Right kidney (tissue), 1 donor: ENCODE results near the gene POFUT2.

Source experiments
- DNase-seq: peaks from one replicate; pipeline ENCODE4 v3.0.0-alpha.2; 2016

Gene POFUT2

DNA sequence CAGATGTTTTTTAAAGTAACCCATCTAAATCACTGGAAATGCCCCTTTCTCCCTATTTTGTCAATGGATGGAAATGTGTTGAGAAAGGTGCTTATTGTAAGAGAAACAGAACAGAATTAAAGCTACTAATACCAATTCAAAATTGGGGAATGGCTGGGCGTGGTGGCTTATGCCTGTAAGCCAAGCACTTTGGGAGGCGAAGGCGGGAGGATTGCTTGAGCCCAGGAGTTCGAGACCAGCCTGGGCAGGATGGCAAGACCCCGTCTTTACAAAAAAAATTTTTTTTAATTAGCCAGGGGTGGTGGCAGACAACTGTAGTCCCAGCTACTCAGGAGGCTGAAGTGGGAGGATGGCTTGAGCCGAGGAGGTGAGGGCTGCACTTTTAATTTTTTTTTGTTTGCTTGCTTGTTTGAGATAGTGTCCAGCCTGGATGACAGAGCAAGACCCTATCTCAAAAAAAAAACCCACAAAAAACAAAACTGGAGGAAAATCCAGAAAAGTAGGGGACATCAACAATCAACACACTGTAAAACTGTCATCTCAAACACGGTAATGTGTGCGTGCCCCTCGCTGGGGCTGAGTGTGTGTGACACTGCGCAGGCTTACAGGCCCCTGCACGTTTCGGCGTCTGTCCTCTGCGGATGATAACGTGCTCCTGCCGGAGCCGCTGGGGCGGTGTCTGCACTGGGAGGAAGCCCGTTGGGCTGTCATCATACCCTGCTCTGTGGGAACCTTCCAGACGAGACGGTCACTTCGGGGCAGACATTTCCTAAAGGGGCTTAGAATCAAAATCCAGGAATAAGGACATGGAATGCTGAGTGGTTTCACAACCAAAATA is 11.6 kb upstream of the POFUT2 start:
- DNase-seq, result no peak

- DNase-seq, result no peak
Observed at GRCh38 chr21:45297869-45298268, 10.2 kb upstream of the POFUT2 start.

GRCh38 chr21:45297329-45297728 is 9.6 kb upstream of the POFUT2 start:
- no peak for DNase-seq

DNA sequence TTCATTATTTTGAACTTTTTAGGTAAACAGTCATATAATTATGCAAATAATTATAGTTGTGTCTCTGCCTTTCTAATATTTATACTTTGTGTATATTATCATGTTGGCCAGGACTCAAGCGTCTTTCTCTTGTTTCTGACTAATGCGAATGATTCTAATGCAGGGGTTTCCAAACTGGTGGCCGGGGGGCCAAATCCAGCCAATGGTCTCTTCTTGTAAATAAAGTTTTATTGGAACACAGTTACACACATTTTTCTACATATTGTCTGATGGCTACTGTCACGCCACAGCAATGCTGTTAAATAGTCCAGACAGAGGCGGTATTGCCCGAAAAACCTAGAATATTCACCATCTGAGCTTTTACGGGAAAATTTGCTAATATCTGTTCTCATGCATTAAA is 8.9 kb upstream of the POFUT2 start:
- no peak for DNase-seq

DNA sequence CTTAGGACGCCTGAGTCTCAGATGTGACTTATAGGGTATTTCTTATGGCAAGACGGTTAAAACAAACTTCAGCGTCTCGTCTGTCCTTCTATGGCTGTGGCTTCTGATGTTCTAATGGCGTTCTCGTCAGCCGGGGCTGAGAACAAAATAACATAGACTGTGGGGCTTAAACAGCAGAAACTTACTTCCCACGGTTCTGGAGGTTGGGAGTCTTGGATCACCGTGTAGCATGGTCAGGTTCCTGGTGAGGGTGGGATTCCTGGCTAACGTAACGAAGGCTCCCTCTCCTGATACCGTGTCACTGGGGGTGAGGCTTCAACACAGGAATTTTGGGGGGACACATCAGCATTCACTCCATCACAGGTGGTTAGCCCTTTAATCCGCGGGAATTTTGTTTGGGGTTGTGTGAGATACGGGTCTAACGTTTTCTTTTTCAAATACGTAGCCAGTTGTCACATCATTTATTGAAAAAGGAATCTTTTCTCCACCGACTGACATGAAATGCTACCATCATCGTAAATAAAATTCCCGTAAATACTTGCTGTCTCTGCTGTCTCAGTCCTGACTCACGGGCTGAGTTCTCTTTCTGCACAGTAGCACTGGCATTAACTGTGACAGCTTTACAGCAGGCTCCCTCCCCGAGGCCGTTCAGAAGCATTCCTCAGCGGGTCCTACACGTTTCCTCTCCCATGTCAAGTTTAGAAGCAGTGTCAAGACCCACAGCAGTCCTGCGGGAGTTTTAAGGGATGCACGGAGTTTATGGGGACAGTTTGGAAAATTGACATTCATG is 8.1 kb upstream of the POFUT2 start:
- DNase-seq, result peak; percentile 49

DNA sequence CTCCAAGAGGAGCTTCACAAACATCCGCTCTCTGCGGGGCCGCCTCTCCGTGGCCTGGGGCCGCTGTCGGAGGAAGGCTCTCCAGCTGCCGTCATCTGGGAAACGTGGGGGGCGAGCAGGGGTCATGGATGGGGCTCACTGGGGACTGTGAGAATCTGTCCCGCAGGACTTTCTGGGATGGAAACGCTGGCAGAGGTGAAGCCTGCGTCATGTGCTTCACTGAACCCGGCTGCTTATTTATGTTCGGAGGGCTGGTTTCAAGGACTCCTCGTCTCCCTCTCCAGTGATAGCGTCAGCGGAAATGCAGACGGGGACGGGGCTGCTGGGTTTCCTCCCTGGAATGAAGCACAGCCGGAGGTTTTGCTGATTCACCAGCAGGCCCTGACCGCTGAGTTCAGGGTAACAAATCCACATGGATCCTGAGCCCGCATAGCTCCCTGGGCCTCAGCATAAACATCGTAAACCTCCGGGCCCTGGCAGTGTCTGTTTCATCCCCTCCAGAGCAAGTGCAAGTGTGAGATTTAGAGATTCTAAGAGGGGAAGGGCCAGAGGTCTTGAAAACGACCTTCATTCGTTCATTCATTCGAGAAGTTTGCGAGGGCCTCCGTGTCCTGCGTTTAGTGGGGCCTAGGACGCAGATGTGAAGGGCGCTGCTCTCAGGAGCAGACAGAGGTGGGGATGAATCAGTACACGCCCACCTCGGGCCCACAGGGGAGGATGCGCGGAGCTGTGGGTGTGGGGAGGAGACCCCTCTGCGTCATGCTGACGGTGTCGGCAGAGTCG is 7.0 kb upstream of the POFUT2 start:
- DNase-seq, result peak; percentile 80

DNA sequence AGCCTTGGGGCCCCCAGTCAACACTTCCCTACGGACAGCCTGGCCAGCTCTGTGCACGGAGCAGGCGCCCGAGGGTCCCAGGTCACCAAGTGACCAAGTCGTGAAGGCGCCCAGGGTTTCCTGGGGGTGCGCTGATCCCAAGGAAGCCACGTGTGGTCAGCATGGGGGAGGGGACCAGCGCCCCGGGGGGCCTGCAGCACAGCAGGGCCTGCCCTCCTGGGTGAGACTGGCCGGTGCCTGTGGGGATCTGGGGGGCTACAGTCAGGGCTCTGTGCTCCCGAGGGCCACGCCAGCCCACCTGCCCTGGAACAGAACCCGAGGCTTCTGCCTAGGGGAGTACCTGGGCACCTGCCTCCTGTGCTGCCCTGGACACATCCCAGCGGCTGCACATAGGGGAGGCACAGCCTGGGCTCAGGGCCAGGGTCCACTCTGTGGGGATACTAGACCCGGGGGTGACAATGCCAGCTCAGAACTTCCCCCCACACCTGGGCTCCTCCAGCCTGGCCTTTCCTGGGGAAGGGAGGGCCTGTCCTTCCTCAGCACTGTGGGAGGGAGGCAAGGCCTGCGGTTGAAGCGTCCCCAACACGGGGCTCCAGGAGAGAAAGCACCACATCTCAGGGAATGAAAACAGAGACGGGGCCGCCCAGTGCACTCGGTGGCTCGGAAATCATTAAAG is 6.2 kb upstream of the POFUT2 start:
- DNase-seq, result no peak

- peak; percentile 48 for DNase-seq
Observed at GRCh38 chr21:45293220-45293725, 5.6 kb upstream of the POFUT2 start.

GRCh38 chr21:45292399-45293219 is 4.9 kb upstream of the POFUT2 start:
- DNase-seq, result peak; percentile 85

GRCh38 chr21:45291613-45292398 is 4.1 kb upstream of the POFUT2 start:
- no peak for DNase-seq

DNA sequence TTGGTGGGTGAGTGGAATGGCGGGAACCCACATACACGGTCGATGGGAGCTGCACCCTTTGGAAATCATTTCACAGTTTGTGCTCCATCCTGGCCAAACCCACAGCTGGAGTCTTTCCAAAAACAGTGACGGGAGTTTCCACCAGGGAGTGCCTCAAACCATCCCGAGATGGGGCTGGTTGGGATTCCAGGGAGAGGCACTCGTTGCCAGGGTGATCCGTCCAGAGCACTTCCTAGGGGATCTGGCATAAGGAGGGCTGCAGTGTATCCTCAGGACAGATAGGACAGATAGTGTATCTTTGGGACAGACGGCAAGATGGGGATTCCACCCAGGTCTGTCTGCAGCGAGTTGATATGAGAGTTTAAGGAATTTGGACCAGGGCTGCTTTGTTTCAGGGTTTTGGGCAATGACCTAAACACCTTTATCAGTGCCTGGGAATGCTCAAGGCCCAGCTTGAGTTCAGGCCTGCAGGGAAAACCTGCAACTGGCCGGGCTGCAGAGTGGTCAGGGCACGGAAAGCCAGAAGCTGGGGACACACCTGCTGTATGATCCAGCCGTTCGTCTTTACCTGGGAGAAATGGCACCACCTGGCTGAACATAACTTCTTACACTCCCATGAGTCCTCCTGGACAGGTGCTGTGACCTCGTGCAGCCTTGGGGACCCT is 3.4 kb upstream of the POFUT2 start:
- no peak for DNase-seq

GRCh38 chr21:45289655-45290515 is 2.2 kb upstream of the POFUT2 start:
- DNase-seq, result no peak

- DNase-seq, result no peak
Observed at GRCh38 chr21:45289134-45289533, 1.4 kb upstream of the POFUT2 start.

GRCh38 chr21:45288441-45288841 is 746 bp upstream of the POFUT2 start:
- DNase-seq, result peak; percentile 49

DNA sequence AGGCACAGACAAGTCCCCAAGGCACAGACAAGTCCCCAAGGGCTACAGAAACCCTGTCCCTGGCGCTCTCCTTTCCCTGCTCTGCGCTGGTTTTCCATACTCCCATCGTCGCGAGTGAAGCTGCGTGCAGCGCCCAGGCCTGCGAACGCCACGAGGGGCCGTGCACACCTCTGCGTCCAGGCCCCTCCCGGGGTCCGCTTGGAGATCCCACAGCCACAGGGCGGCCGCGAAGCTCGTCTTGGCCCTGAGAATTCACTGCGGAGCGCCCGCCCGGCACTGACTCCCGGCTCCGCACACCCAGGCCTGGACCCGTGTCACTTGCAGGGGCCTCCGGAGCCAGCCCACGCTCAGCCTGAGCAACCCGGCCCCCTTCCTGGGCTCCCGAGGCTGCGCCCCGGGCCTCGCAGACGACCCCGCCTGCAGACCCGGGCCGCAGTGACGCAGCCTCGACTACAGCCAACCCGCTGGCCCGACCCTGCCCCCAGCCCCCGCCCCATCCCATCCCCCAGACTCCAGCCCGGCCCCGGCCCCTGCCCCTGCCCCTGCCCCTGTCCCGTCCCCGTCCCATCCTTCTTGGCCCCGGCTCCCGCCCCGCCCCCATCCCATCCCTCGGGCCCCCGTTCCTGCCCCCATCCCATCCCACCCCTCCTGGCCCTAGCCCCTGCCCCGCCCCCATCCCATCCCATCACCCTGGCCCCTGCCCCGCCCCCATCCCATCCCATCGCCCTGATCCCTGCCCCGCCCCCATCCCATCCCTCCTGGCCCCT is 841 bp downstream of the POFUT2 start:
- peak; percentile 47 for DNase-seq

- no peak for DNase-seq
Observed at GRCh38 chr21:45285266-45285931, 2.3 kb downstream of the POFUT2 start.

DNA sequence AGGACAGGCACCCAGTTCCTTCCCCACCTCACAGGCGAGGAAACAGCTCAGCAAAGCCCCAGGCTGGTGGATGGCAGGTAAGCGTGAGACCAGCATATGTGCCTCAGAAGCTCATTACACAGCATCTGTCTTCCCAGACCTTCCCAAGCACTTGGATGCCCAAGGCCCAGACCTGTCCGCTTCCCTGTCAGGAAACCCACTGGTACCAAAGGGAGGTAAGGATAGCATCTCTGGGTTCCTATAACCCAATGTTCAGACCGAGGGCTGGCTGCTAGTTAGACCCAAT is 3.3 kb downstream of the POFUT2 start:
- DNase-seq, result no peak
